HUES6 (cell line): ENCODE data around the gene DIAPH1.

Experiments used
- H3K27ac ChIP-seq: 2 replicates; pipeline ENCODE4 v1.7.0; 2013; ENCODE audit warnings: low read depth, mild to moderate bottlenecking, low read length, inconsistent platforms
- H3K27me3 ChIP-seq: 2 replicates; pipeline ENCODE4 v1.6.1; 2013; ENCODE audit warnings: low read length; ENCODE audit not compliant: control insufficient read depth, insufficient read depth
- H3K36me3 ChIP-seq: 2 replicates; pipeline ENCODE4 v1.6.1; 2013; ENCODE audit warnings: low read length; ENCODE audit not compliant: control insufficient read depth, insufficient read depth
- H3K4me1 ChIP-seq: 2 replicates; pipeline ENCODE4 v1.6.1; 2013; ENCODE audit warnings: low read length; ENCODE audit not compliant: control insufficient read depth, insufficient read depth
- H3K4me3 ChIP-seq: 2 replicates; pipeline ENCODE4 v1.5.1; 2013; ENCODE audit warnings: low read depth, low read length
- H3K9ac ChIP-seq: one replicate; pipeline ENCODE4 v1.6.1; 2013; ENCODE audit warnings: mild to moderate bottlenecking, low read length
- H3K9me3 ChIP-seq: 2 replicates; pipeline ENCODE4 v1.6.1; 2013; ENCODE audit warnings: low read depth, low read length; ENCODE audit not compliant: control insufficient read depth, insufficient read depth

The DIAPH1 gene

DNA sequence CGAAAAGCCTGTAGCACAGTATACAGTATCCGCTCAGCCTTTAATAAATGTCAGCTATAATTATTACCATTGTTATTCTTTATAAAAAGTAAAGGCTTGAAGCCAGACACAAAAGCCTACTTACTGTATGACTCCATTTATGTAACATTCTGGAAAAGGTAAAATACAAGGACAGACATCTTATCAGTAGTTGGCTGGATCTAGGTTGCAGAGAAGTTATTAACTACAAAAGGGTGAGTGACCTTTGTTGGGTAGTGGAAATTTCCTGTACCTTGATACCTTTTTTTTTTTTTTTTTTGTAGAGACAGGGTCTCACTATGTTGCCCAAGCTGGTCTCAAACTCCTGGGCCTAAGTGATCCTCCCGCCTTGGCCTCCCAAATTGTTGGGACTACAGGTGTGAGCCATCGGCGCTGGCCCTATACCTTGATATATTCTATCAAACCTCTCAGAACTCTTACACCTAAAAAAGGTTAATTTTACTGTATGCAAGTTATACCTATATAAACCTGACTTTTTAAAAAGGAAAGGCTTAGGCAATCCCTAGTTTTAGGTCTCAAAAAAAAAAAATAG lies 11.9 kb upstream of the DIAPH1 start:
- Histone ChIP-seq H3K36me3 (peaks cover 54% of the 10 kb centered on the region), H3K9me3 (no peaks in the 10 kb centered on the region), H3K4me1 (peaks cover 3% of the 10 kb centered on the region; the same call in 1 of the 2 replicates), H3K27ac (no peak overlapping the region), H3K27me3 (no peaks in the 10 kb centered on the region), H3K9ac (no peak overlapping the region), H3K4me3 (no peak overlapping the region)

- no peak overlapping the region for H3K9ac ChIP-seq
- H3K4me1 ChIP-seq: peaks cover 5% of the 10 kb centered on the region
- H3K9me3 ChIP-seq: no peaks in the 10 kb centered on the region
- H3K27me3 ChIP-seq: no peaks in the 10 kb centered on the region
- H3K27ac ChIP-seq: no peak overlapping the region
- H3K36me3 ChIP-seq: peaks cover 67% of the 10 kb centered on the region
- H3K4me3 ChIP-seq: no peak overlapping the region
These were observed 9.5 kb upstream of the DIAPH1 start for GRCh38 chr5:141628175-141628788.

DNA sequence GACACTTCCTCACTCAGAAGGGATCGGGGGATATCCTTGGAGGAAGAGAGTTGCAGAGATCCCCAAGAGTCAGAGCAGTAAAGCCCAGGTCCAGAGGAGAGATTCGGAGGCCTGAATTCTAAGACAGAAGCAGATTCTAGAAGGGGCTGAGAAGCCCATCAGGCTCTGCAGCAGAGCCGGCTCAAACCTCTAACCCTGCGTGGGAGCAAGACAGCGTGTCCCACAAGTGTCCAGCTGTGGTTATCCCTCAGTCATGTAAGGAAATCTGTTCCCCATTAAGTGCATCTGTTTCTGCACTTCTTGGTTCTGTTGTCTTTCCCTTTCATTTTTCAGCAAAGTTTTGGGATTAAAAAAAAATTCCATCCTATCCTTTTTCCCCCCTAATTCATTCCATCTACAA lies 4.8 kb upstream of the DIAPH1 start:
- no peaks in the 10 kb centered on the region for H3K9me3 ChIP-seq
- peaks cover 79% of the 10 kb centered on the region for H3K36me3 ChIP-seq
- H3K9ac ChIP-seq: peak overlapping the region; percentile 38
- peak overlapping the region; percentile 76 for H3K27ac ChIP-seq
- no peaks in the 10 kb centered on the region for H3K27me3 ChIP-seq
- H3K4me1 ChIP-seq: peaks cover 14% of the 10 kb centered on the region
- H3K4me3 ChIP-seq: 0 out of 2 replicates have a peak overlapping the region, but pooled peaks have one; percentile 15

GRCh38 chr5:141623186-141623585 lies 4.4 kb upstream of the DIAPH1 start:
- Histone ChIP-seq H3K9ac (peak overlapping the region; percentile 38), H3K27ac (peak overlapping the region; percentile 76), H3K4me1 (peaks cover 14% of the 10 kb centered on the region), H3K4me3 (0 out of 2 replicates have a peak overlapping the region, but pooled peaks have one; percentile 15), H3K36me3 (peaks cover 74% of the 10 kb centered on the region), H3K27me3 (no peaks in the 10 kb centered on the region), H3K9me3 (no peaks in the 10 kb centered on the region)

GRCh38 chr5:141618030-141618803 lies 583 bp downstream of the DIAPH1 start:
- no peaks in the 10 kb centered on the region for H3K9me3 ChIP-seq
- peaks cover 33% of the 10 kb centered on the region for H3K36me3 ChIP-seq
- peaks cover 38% of the 10 kb centered on the region for H3K4me1 ChIP-seq
- H3K27me3 ChIP-seq: no peaks in the 10 kb centered on the region
- H3K9ac ChIP-seq: peak overlapping the region; percentile 88
- peak overlapping the region; percentile 79 for H3K4me3 ChIP-seq
- H3K27ac ChIP-seq: peak overlapping the region; percentile 93

- H3K9me3 ChIP-seq: no peaks in the 10 kb centered on the region
- H3K4me1 ChIP-seq: peaks cover 38% of the 10 kb centered on the region
- peak overlapping the region; percentile 79 for H3K4me3 ChIP-seq
- H3K36me3 ChIP-seq: peaks cover 29% of the 10 kb centered on the region
- H3K27me3 ChIP-seq: no peaks in the 10 kb centered on the region
- H3K9ac ChIP-seq: peak overlapping the region; percentile 88
- peak overlapping the region; percentile 93; the same call in 1 of the 2 replicates for H3K27ac ChIP-seq
These were observed 1.1 kb downstream of the DIAPH1 start for GRCh38 chr5:141617682-141618029.

- H3K4me3 ChIP-seq: peak overlapping the region; percentile 79
- no peak overlapping the region for H3K27ac ChIP-seq
- no peaks in the 10 kb centered on the region for H3K9me3 ChIP-seq
- H3K27me3 ChIP-seq: no peaks in the 10 kb centered on the region
- peaks cover 38% of the 10 kb centered on the region for H3K4me1 ChIP-seq
- no peak overlapping the region for H3K9ac ChIP-seq
- H3K36me3 ChIP-seq: peaks cover 25% of the 10 kb centered on the region
These were observed 1.7 kb downstream of the DIAPH1 start for GRCh38 chr5:141617128-141617527.

GRCh38 chr5:141615991-141616720 lies 2.6 kb downstream of the DIAPH1 start:
- no peak overlapping the region for H3K27ac ChIP-seq
- H3K36me3 ChIP-seq: peaks cover 15% of the 10 kb centered on the region
- no peak overlapping the region for H3K9ac ChIP-seq
- H3K4me3 ChIP-seq: peak overlapping the region; percentile 5; the same call in 1 of the 2 replicates
- H3K27me3 ChIP-seq: no peaks in the 10 kb centered on the region
- H3K4me1 ChIP-seq: peaks cover 38% of the 10 kb centered on the region
- H3K9me3 ChIP-seq: no peaks in the 10 kb centered on the region

- H3K36me3 ChIP-seq: no peaks in the 10 kb centered on the region
- no peaks in the 10 kb centered on the region for H3K27me3 ChIP-seq
- peaks cover 34% of the 10 kb centered on the region for H3K4me1 ChIP-seq
- no peaks in the 10 kb centered on the region for H3K9me3 ChIP-seq
- no peak overlapping the region for H3K4me3 ChIP-seq
- H3K9ac ChIP-seq: no peak overlapping the region
- no peak overlapping the region for H3K27ac ChIP-seq
These were observed 5.5 kb downstream of the DIAPH1 start for GRCh38 chr5:141613344-141613743.

GRCh38 chr5:141611289-141611688 lies 7.5 kb downstream of the DIAPH1 start:
- H3K4me3 ChIP-seq: no peak overlapping the region
- no peaks in the 10 kb centered on the region for H3K27me3 ChIP-seq
- H3K27ac ChIP-seq: no peak overlapping the region
- no peaks in the 10 kb centered on the region for H3K36me3 ChIP-seq
- H3K4me1 ChIP-seq: peaks cover 18% of the 10 kb centered on the region
- no peaks in the 10 kb centered on the region for H3K9me3 ChIP-seq
- H3K9ac ChIP-seq: no peak overlapping the region
